DND-41 (cell line): ENCODE results near the gene SPECC1.

ENCODE experiments used
- ATAC-seq: fragments of 200-7000 bp; cut with Tn5 transposase; 3 replicates; pipeline ENCODE4 v1.9.1; 2021; ENCODE audit warnings: low read depth; ENCODE audit not compliant: insufficient read depth
- DNase-seq: peaks from one replicate; pipeline ENCODE4 v3.0.0-alpha.2; 2020
- H2AFZ ChIP-seq: 2 replicates; pipeline ENCODE4 v1.6.0; 2012; ENCODE audit warnings: low read depth, low read length
- H3K27ac ChIP-seq: 2 replicates; pipeline ENCODE4 v1.5.1; 2012; ENCODE audit warnings: low read length, inconsistent platforms
- H3K27me3 ChIP-seq: fragments of 200-600 bp; sonication (generic); 2 replicates; pipeline ENCODE4 v1.6.0; 2012; ENCODE audit warnings: low read length, mild to moderate bottlenecking, inconsistent platforms; ENCODE audit not compliant: insufficient read depth, poor library complexity
- H3K36me3 ChIP-seq: 2 replicates; pipeline ENCODE4 v1.5.1; 2012; ENCODE audit warnings: low read length, inconsistent platforms; ENCODE audit not compliant: insufficient read depth
- H3K4me1 ChIP-seq: 2 replicates; pipeline ENCODE4 v1.5.1; 2012; ENCODE audit warnings: mild to moderate bottlenecking, low read length; ENCODE audit not compliant: insufficient read depth
- H3K4me2 ChIP-seq: 2 replicates; pipeline ENCODE4 v1.6.0; 2012; ENCODE audit warnings: mild to moderate bottlenecking, moderate library complexity, low read length, inconsistent platforms; ENCODE audit not compliant: insufficient read depth
- H3K4me3 ChIP-seq, 2 experiments: fragments of 200-600 bp in 1 of 2; shearing (Covaris generic) in 1 of 2; 2 replicates each; pipeline ENCODE4 v1.5.1; 2012 to 2016; ENCODE audit warnings: inconsistent platforms in 2 of 2, low read length in 2 of 2, mild to moderate bottlenecking in 2 of 2, low read depth in 1 of 2, moderate library complexity in 1 of 2
- H3K79me2 ChIP-seq: 2 replicates; pipeline ENCODE4 v1.6.0; 2012; ENCODE audit warnings: low read length, inconsistent platforms; ENCODE audit not compliant: insufficient read depth
- H3K9ac ChIP-seq: 2 replicates; pipeline ENCODE4 v1.6.0; 2012; ENCODE audit warnings: low read depth, mild to moderate bottlenecking, inconsistent platforms, low read length, moderate library complexity
- H3K9me3 ChIP-seq: 2 replicates; pipeline ENCODE4 v1.5.1; 2012; ENCODE audit warnings: low read length, moderate library complexity, mild to moderate bottlenecking, inconsistent platforms; ENCODE audit not compliant: insufficient read depth, severe bottlenecking
- H4K20me1 ChIP-seq: 2 replicates; pipeline ENCODE4 v1.6.0; 2012; ENCODE audit warnings: low read length; ENCODE audit not compliant: insufficient read depth
- EZH2 ChIP-seq: IDR thresholded peaks from 3 replicates; pipeline ENCODE4 v1.6.1; 2012; ENCODE audit warnings: borderline replicate concordance, low read depth, mild to moderate bottlenecking, moderate library complexity, low read length, inconsistent platforms; ENCODE audit not compliant: severe bottlenecking
- TF ChIP-seq, protein P1 (sequence below): IDR thresholded peaks from 2 replicates; pipeline ENCODE4 v1.5.1; 2012; ENCODE audit warnings: borderline replicate concordance, low read length, moderate library complexity, mild to moderate bottlenecking; ENCODE audit not compliant: poor library complexity, severe bottlenecking; ENCODE audit errors: extremely low read depth

Gene SPECC1

DNA sequence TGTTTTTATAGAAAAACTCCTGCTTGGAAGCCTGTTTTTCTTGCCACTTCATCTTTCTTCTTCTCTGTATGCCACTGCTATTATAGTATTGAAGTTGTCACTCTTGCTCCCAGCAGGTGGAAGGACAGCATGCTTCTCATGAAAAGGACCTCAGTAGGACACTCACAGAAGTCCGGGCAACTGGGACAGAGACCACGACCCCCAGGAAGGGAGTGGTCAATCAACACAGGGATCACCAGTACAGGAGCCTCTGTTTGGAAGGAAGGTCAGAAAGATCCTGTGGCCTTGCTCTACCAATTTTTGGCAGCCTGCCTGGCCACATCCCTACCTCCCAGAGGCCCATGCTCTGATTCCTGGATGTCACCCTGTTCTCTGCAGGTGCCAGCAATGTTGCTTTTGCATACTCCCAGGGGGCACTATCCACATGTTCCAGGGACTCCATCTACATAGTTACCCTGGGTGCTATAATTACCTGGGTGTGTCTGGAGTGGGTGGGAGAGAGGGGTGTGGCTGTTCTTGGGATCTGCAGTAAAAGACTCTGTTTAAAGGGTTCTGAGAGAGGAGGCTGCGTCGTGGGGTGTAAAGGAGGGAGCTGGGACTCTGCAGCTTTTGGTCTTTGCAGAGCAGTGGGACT is 17.8 kb upstream of the SPECC1 start:
- TF ChIP-seq, protein P1, sequence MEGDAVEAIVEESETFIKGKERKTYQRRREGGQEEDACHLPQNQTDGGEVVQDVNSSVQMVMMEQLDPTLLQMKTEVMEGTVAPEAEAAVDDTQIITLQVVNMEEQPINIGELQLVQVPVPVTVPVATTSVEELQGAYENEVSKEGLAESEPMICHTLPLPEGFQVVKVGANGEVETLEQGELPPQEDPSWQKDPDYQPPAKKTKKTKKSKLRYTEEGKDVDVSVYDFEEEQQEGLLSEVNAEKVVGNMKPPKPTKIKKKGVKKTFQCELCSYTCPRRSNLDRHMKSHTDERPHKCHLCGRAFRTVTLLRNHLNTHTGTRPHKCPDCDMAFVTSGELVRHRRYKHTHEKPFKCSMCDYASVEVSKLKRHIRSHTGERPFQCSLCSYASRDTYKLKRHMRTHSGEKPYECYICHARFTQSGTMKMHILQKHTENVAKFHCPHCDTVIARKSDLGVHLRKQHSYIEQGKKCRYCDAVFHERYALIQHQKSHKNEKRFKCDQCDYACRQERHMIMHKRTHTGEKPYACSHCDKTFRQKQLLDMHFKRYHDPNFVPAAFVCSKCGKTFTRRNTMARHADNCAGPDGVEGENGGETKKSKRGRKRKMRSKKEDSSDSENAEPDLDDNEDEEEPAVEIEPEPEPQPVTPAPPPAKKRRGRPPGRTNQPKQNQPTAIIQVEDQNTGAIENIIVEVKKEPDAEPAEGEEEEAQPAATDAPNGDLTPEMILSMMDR: no peak
- no peak for TF ChIP-seq EZH2
- peaks cover 7% of the 10 kb centered on the region for H3K4me1 ChIP-seq
- no peak overlapping the region for H3K27ac ChIP-seq
- H3K4me2 ChIP-seq: no peak overlapping the region
- no peaks in the 10 kb centered on the region for H3K36me3 ChIP-seq
- ATAC-seq (no peak), DNase-seq (no peak)
- H3K9me3 ChIP-seq: no peaks in the 10 kb centered on the region
- no peaks in the 10 kb centered on the region for H4K20me1 ChIP-seq
- no peaks in the 10 kb centered on the region for H3K79me2 ChIP-seq
- H3K27me3 ChIP-seq: peaks cover 7% of the 10 kb centered on the region
- H2AFZ ChIP-seq: no peak overlapping the region
- no peak overlapping the region for H3K9ac ChIP-seq
- H3K4me3 ChIP-seq: no peak overlapping the region

DNA sequence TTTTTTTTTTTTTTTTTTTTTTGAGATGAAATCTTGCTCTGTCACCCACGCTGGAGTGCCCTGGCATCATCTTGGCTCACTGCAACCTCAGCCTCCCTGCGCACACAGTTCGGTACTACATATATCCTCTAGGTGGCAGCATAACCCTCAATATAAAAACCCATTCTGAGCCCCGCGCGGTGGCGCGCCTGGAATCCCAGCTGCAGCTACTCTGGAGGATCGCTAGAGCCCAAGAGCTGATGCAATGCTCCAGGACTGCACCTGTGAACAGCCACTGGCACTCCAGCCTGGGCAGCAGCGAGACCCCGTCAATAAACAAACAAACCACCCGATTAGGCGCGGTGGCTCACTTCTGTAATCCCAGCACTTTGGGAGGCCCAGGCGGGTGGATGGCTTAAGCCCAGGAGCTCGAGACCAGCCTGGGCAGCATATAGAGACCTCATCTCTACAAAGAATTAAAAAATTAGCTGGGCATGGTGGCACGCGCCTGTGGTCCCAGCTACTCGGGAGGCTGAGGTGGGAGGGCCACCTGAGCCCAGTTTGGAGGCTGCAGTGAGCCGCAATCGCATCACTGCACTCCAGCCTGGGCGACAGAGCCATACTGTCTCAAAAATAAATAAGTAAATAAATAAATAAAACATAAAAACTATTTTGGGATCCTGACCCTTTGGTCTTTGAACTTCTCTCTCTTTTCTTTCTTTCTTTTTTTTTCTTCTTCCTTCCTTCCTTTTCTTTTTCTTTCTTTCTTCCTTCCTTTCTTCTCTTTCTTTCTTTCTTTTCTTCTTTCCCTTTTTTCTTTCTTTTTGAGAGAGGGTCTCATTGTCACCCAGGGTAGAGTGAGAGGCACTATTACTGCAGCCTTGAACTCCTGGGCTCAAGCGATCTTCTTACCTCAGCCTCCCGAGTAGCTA is 16.1 kb upstream of the SPECC1 start:
- Histone ChIP-seq H3K4me1 (peaks cover 7% of the 10 kb centered on the region), H3K27me3 (peaks cover 7% of the 10 kb centered on the region), H3K79me2 (no peaks in the 10 kb centered on the region), H3K9me3 (no peaks in the 10 kb centered on the region), H3K36me3 (no peaks in the 10 kb centered on the region), H4K20me1 (no peaks in the 10 kb centered on the region), H3K4me2 (peak overlapping the region; percentile 61), H2AFZ (peak overlapping the region; percentile 24; the same call in 1 of the 2 replicates), H3K4me3 (peak overlapping the region in 1 of 2 experiments; percentile 37; a peak in 2 of 4 replicates), H3K27ac (no peak overlapping the region), H3K9ac (no peak overlapping the region)
- TF ChIP-seq, protein P1: peak; percentile 84
- TF ChIP-seq EZH2: no peak
- DNase-seq: peak; percentile 86
- ATAC-seq: peak; percentile 97

- ATAC-seq (no peak), DNase-seq (no peak)
- Histone ChIP-seq H2AFZ (no peak overlapping the region), H3K9me3 (no peaks in the 10 kb centered on the region), H3K4me1 (peaks cover 7% of the 10 kb centered on the region), H3K9ac (no peak overlapping the region), H3K79me2 (no peaks in the 10 kb centered on the region), H3K36me3 (no peaks in the 10 kb centered on the region), H4K20me1 (no peaks in the 10 kb centered on the region), H3K4me3 (no peak overlapping the region), H3K27ac (no peak overlapping the region), H3K27me3 (peaks cover 2% of the 10 kb centered on the region), H3K4me2 (no peak overlapping the region)
- TF ChIP-seq EZH2: no peak
- TF ChIP-seq, protein P1: no peak
Observed at GRCh38 chr17:19996086-19996485, 13.1 kb upstream of the SPECC1 start.
